Stimulated activated CD8-positive, alpha-beta memory T cell treated with anti-CD3 and anti-CD28 coated beads, Interleukin-7, amount 100 ng/mL, for 48 hours (primary cell): ENCODE measurements around the gene GNA12.
A peak's percentile ranks its signal among the peaks of the same experiment; 100 is the strongest.
"Not testable (repeated sequence)": the region's sequence is repeated elsewhere in the genome, so short reads cannot be mapped to it uniquely, and the experiment has no call there.

Source experiments
- DNase-seq, 2 donors: peaks; one replicate each; pipeline ENCODE4 v3.0.0-alpha.2; 2020; ENCODE audit warnings: low read depth in 1 of 2; ENCODE audit errors: extremely low read depth in 1 of 2

GNA12 gene

DNA sequence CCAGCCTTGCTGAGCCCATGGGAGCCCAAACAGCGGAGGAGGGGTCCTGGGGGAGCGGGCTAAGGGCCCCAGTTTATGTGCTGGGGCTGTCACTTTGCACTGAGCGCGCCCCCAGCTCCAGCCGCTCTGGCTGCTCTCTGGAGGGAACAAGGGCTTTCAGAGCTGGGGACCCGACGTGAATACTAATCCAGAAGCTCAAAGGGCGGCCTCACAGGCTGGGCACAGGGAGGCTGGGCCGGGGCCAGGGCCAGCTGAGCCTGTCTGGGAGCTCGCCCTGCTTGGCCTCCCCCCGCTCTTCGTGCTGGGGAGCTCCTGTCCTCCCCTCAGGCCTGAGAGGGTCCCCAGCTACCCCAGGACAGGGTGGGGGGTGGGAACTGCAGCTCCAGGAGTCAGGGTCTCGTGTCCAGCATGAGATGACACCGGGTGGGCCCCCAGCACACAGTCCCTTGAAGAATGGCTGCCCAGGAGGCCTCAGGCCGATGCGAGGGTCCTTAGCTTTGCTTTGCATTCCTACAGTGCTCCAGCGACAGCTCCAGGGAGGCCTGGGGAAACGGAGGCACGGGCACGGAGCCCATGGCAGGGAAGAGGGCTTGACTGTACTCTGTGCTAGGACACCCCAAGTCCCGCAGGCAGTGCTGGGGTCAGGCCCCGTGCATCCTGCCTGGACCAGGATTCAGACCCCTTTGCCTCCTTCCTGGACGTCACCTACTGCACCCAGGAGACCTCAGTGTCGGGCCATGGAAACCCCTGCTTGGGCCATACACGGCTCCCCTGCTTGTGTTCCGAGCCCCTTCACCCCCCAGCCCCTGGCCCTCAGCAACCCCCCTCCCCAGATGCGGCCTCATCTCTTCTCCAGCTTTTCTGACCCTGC is 161.9 kb downstream of the GNA12 start:
- DNase-seq, result no peak

- DNase-seq, result peak in 1 of 2 donors; percentile 30
Observed at GRCh38 chr7:2680792-2681490, 163.2 kb downstream of the GNA12 start.

GRCh38 chr7:2680256-2680655 is 163.9 kb downstream of the GNA12 start:
- DNase-seq, result no peak

DNA sequence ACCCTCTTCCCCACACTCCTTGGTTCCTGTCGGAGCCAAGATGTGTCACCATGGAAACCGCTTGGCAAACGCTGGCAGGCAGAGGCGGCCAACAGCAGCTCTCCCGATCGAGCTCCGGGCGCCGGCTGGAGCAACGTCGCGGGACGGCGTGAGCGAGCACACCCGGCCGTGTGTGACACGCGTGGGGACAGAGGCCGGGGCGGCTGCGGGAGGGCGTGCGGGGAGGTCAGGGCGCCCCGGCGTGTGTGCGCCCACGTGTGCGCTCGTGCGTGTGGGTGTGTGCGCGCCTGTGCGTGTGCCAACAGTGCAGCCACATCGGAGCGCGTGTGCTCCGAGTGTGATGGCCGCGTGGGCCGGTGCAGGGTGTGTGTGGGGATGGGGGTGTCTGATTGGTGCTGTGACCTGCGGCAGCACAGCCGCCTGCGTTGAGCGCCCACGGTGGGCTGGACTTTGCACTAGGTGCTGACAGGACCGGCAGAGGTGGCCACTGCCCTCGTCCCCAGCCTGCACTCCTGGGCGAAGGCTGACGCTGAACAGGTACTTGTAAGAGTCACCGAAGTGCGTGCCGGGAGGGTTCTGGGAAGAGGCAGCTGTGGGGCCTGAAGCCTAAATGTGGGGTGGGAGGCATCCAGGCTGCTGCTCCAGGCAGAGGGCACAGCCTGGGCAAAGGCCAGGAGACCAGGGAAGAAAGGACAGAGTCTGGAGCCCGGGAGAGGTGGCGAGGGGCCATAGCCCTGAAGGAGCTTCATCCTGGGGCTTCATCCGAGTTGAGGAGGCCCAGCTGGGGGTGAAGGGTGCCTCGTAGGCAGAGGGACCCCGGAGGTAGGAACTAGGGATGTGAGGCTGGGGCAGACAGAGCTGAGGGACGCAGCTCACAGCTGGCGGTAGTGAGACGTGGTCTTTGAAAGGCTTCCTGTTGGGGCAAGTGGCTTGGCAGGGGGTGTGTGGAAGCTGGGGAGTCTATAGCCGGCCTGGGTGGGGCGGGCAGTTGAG is 164.7 kb downstream of the GNA12 start:
- DNase-seq, result not testable (repeated sequence)

DNA sequence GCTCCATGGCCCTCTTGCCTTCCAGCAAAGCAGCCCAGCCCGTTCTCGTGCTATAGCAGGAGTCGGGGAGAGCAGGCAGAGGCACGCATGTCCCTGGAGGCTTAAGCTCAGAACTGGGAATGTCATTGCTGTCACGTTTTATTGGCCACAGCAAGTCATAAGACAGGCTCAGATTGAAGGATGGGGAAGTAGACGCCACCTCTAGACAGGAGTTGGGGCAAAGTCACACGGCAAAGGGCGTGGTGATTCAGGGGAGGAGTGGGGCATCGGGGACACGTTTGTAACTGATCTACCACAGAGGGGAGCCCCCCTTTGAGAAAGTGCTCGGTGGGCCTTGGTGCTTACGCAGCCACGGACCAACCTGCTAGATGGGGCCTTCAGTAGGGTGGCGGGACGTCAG is 165.7 kb downstream of the GNA12 start:
- DNase-seq, result not testable (repeated sequence)
